ENCODE data around the gene MICA.
"Not testable (repeated sequence)": the region's sequence is repeated elsewhere in the genome, so short reads cannot be mapped to it uniquely, and the experiment has no call there.

Gene MICA

DNA sequence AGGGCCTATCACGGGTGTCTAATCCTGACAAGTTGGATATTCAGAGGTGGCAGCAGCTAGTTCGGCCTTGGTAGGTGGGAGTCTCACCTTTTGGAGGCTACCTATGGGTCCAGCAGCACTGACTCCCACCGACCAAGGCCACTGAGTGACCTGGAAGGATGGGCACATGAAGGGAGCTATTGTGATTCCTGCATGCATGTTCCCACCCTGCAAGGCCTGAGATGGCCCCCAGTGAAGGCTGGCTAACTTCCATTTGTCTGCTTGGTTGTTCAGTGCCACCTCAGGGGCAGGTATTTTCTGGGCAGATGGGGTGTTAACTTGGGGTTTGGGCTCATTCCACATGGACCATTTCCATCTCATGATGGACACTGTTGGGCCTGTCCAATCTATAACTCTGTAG, 18.4 kb upstream of the MICA start:
- DNase-seq: no peak

DNA sequence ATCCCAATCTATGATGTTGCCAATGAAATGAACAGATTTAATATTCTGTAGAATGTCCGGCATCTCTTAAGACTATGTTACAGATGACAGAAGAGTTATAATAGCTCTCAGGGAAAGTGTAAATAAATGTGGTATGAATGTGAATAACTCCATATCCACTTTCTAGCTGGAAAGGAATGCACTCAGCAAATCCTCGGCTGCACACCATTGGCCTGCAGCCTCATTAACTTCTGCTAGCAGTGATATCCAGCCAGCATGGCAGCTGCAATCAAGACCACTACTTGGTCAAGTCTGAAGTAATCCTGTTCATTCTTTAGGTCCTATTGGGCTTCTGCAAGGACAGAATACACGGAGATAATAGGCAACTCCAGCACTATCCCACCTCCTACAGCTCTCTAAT, 17.3 kb upstream of the MICA start:
- no peak for DNase-seq

- DNase-seq: no peak
Observed at GRCh38 chr6:31386977-31387376, 16.4 kb upstream of the MICA start.

- DNase-seq: not testable (repeated sequence)
Observed at GRCh38 chr6:31388916-31389801, 14.2 kb upstream of the MICA start.

GRCh38 chr6:31389802-31390132, 13.6 kb upstream of the MICA start:
- DNase-seq: not testable (repeated sequence)

GRCh38 chr6:31393932-31394331, 9.5 kb upstream of the MICA start:
- DNase-seq: no peak

- no peak for DNase-seq
Observed at GRCh38 chr6:31394381-31394780, 9.0 kb upstream of the MICA start.

- no peak for DNase-seq
Observed at GRCh38 chr6:31395832-31396231, 7.6 kb upstream of the MICA start.

GRCh38 chr6:31396422-31397152, 6.8 kb upstream of the MICA start:
- DNase-seq: peak; percentile 87

GRCh38 chr6:31397153-31397499, 6.3 kb upstream of the MICA start:
- DNase-seq: not testable (repeated sequence)

DNA sequence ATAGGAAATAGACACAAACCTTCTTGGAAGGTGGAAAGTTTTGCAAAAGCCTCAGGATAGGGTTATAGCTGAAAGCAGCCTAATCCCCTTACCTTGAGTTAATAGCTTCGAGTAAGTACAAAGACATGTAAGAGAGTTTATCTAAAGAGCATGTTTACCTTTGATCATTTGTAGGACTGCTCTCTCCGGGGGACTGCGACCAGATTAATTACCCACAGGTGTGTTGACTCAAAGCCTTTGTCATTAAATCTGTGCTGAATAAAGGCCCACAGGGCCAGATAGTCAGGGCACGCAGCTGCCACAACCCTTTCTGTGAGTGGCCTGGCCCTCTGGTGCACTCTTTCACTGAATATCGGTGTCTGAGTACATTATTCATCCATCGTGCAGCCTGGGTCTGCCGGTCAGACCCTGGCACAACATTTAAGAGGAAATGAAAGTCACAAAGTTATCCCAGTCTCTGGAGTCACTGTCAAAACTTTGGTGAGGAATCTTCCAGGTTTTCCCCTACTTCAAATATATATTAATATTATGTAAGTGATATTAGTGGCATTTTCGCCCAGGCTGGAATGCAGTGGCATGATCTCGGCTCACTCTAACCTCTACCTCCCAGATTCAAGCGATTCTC, 5.4 kb upstream of the MICA start:
- DNase-seq: no peak

DNA sequence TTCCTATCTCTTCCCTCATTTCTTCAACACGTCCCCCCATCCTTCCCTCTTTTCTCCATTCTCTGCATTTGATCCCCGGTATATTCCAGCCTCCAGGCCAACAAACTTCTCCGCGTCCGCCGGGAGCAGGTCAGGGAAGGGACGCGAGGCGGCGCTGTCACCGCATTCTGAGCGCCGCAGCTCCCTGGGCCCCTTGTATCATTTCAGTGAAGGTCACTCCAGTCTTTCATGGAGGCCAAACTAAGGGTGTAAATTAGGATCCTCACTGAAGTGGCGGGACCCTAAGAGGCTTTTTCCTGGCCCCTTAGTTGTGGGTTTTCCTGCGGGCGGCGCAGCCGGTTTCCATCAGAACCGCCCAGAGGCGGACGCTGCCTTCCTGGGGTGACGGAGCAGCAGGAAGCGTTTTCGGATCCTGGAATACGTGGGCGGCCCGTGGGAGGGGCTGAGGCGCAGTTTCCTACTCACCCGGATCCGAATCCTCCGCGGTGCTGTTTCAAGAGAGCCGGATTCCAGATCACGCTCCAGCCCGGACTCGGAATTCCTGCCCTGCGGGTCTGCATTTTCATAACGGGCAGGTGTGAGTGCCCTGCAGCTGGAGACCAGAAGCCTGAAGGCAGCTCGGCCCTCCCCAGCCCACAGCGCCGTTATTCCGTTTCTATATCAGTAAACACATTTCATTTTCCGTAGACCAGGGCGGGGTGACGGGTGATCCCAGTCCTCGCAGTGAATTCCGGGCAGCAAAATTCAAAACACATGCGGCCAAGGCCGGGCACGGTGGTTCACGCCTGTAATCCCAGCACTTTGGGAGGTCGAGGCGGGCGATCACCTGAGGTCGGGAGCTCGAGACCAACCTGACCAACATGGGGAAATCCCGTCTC, 3.6 kb upstream of the MICA start:
- DNase-seq: peak; percentile 51

DNA sequence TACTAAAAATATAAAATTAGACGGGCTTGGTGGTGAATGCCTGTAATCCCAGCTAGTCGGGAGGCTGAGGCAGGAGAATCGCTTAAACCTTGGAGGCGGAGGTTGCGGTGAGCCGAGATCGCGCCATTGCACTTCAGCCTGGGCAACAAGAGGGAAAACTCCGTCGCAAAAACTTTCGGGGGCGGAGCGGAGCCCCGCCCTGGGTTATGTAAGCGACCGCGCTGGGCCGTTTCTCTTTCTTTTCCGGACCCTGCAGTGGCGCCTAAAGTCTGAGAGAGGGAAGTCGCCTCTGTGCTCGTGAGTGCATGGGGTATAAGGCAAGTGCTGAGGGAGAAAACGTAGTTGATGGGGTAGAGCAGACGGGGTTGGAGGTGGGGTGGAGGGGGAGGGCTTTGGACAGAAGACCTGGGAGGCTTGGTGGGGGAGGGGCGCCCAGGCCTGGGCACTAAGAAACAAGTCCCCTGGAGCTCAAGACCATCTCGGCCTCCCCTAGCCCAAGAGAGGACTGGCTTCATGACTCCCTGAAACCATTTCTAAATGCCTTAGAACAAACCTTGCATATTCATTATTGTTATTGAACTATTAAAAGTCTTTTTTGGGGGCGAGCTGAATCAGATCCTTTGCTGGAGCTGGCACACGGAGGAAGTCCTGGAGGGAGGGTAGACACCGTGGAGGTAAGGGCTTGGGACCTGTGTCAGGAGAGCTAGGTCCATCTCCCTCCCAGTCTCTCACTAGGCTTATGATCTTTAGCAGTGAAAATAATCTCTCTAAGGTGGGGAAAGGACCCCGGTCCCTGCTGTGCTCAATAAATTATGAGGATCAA, 2.7 kb upstream of the MICA start:
- peak; percentile 79 for DNase-seq

DNA sequence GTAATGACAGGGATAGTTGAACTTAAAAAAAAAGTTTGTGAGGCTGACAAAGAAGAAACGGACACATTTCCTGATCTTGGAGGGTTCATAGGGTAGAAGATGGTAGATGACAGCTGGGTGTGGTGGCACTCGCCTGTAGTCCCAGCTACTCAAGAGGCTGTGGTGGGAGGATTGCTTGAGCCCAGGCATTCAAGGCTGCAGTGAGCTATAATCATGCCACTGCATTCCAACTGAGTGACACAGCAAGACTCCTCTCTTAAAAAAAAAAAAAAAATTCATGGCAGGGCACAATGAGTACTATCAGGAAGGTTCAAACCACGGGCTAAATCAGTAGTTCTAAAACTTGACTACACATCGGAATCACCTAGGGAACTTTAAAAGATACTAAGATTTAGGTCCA, 2.0 kb upstream of the MICA start:
- DNase-seq: no peak

GRCh38 chr6:31402324-31403282, 792 bp upstream of the MICA start:
- peak; percentile 46 for DNase-seq

DNA sequence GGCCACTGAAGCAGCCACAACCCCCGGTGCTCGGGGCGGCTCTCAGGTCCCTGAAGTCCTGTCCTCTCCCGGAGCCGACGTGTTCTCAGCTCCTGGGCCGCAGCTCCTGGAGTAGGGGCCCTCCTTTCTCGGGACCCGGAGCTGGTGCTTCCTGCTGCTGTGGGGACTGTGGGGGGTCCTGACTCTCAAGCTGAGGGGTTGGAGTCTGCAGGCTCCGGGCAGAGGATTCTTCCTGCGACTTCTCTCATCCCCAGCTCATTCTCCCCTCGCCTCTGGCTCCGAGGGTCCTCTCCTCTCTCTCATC, 618 bp downstream of the MICA start:
- not testable (repeated sequence) for DNase-seq

GRCh38 chr6:31405996-31406395, 2.6 kb downstream of the MICA start:
- no peak for DNase-seq

GRCh38 chr6:31407699-31408098, 4.3 kb downstream of the MICA start:
- peak; percentile 14 for DNase-seq

DNA sequence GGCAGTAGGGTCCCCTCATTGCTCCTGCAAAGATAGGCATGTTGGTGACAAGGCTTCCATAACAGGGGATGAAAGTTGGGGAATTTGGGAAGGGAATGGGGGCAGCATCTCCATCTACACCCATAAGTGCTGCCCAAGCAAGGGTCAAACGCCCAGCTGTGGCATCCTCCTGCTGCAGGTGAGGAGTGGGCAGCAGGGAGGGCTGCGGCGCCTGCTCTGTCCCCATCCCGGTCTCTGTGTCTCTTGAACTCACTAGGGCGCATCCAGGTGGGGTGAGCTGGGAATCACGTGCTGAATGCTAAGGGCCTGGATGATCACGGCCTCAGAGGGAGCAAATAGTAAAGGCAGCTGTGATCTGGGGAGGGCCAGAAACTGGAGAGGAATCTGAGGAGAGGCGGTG, 9.1 kb downstream of the MICA start:
- DNase-seq: no peak

DNA sequence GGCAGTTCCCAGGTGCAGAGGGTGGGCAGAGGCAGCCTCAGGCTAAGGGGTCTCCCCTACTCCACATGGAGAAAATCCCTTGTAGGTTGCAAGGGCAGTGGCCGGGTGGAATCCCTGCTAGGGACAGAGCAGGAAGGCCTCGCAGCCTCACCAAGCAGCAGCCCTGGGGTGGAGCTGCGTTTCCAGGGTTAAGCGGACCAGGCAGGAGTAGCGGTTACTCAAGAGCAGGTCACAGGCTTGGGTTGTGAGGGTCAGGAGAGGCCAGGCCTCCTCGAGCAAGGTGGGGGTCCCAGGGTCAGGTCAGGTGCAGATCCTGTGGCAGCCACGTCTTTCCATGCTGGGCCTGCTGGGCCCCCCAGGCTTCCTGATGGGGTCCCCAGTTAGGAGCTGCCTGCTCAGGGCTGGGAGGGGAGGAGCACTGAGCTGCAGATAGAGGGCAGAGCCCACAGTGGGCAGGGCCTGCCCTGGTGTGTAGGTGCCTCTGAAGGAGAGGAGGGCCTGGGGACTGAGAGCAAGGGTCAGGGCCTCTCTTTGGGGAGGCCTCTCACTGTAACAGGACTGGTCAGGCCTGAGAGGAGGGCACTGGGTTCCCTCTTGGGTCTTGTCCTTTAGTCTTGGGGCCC, 10.9 kb downstream of the MICA start:
- not testable (repeated sequence) for DNase-seq

Data from CD4-positive, alpha-beta T cell treated with Interleukin-4 for 4 hours (primary cell).